ENCODE measurements around the gene NKAIN4.

NKAIN4 gene

GRCh38 chr20:63258781-63259180 lies 4.5 kb upstream of the NKAIN4 start:
- DNase-seq, result no peak

GRCh38 chr20:63257629-63258028 lies 3.4 kb upstream of the NKAIN4 start:
- DNase-seq, result no peak

- no peak for DNase-seq
These were observed 2.7 kb upstream of the NKAIN4 start for GRCh38 chr20:63256954-63257353.

GRCh38 chr20:63255931-63256704 lies 1.9 kb upstream of the NKAIN4 start:
- DNase-seq, result no peak

- no peak for DNase-seq
These were observed 532 bp upstream of the NKAIN4 start for GRCh38 chr20:63254606-63255384.

- peak in 35 of 56 donors; percentile 7 to 81 (median 42) for DNase-seq
These were observed 628 bp downstream of the NKAIN4 start for GRCh38 chr20:63253438-63254231.

GRCh38 chr20:63253065-63253437 lies 1.2 kb downstream of the NKAIN4 start:
- peak in 1 of 56 donors; percentile 50 for DNase-seq

GRCh38 chr20:63252284-63252711 lies 2.0 kb downstream of the NKAIN4 start:
- peak in 42 of 56 donors; percentile 7 to 88 (median 59) for DNase-seq

- DNase-seq, result peak in 18 of 56 donors; percentile 5 to 64 (median 38)
These were observed 2.9 kb downstream of the NKAIN4 start for GRCh38 chr20:63251350-63251749.

- DNase-seq, result no peak
These were observed 4.4 kb downstream of the NKAIN4 start for GRCh38 chr20:63249891-63250290.

- no peak for DNase-seq
These were observed 5.2 kb downstream of the NKAIN4 start for GRCh38 chr20:63248835-63249591.

GRCh38 chr20:63247671-63248228 lies 6.5 kb downstream of the NKAIN4 start:
- no peak for DNase-seq

- no peak for DNase-seq
These were observed 7.6 kb downstream of the NKAIN4 start for GRCh38 chr20:63246490-63247288.

GRCh38 chr20:63244468-63244867 lies 9.8 kb downstream of the NKAIN4 start:
- DNase-seq, result no peak

GRCh38 chr20:63243604-63244247 lies 10.5 kb downstream of the NKAIN4 start:
- no peak for DNase-seq

- no peak for DNase-seq
These were observed 11.5 kb downstream of the NKAIN4 start for GRCh38 chr20:63242736-63243135.

GRCh38 chr20:63241272-63241671 lies 13.0 kb downstream of the NKAIN4 start:
- DNase-seq, result no peak

- no peak for DNase-seq
These were observed 14.3 kb downstream of the NKAIN4 start for GRCh38 chr20:63240004-63240403.

GRCh38 chr20:63239431-63239830 lies 14.8 kb downstream of the NKAIN4 start:
- no peak for DNase-seq
